ENCODE measurements around the gene ARL14EP. TPM values are rescaled to one million over a fixed set of nuclear protein-coding genes. Genes with fewer than 3 reads are reported as not detected.

The ARL14EP gene
- total RNA-seq, result 10 to 100 TPM; 27.3 to 30.9 TPM

DNA sequence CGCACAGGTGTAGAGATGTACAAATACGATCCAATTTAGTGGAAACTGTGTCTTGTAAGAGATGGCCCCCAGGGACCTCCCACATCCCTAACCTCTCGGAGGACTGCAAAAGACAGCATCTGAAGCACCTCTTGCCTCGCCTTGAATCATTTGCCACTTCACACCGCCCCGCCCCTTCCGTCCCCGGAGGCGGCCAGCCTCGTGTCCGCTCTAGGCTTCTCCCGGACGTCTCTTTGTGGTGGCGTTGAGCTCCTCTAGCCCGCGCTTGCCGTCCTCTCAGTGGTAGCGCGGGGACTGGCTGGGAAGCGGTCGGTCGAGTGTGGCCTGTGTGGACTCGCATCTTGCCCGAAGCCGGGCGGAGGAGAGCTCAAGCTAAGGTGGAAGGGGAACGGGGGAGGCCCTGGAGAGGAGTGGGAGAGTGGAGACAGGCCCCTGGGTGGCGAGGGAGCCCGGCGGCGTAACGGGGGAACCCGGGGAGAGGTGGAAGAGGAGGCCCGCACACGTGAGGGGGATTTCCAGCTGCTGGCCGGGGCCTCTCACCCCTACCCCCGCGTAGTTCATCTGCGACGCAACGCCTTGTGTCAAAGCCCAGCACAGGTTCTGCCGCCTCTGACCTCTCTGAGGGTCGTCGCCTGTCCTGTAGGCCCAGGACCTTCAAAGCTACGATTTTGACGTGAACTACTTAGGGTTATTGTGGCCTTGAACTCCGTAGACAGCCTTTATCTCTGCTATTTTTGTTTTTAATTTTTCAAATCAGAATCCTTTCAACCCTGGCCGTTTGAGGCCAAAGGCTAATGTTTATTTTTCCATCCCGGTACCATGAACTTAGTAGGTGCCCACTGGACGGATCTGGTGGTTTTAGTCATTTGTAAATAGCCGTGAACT is at the start of gene ARL14EP:
Gene ARL14EP, plus strand, starts transcription at position 279 of the 885 bp plus-strand sequence. CDS start 7,845 bp downstream, outside the sequence.
- Mint-ChIP-seq H3K4me3 (peak within 1 kb of the TSS; percentile 97), H3K27me3 (ENCODE audit: low read depth) (peaks cover 3% of the 10 kb centered on the region), H3K4me1 (ENCODE audit: low read depth) (peaks cover 46% of the 10 kb centered on the region), H3K27ac (peak within 1 kb of the TSS; percentile 98), H3K36me3 (ENCODE audit: low read depth) (peaks cover 17% of the 10 kb centered on the region), H3K9me3 (ENCODE audit: insufficient read depth) (no peaks in the 10 kb centered on the region)
- POLR2A ChIA-PET, result interaction anchor here (0.6 to 2.0 kb wide), 14 partner anchors 9 to 1993 kb away, joined by 3 to 8 read pairs (median 4); no protein-coding TSS in a partner anchor
- CTCF ChIA-PET, result interaction anchor here (1.0 to 2.0 kb wide), 6 partner anchors 8 to 195 kb away, joined by 3 to 16 read pairs (median 4); no protein-coding TSS in a partner anchor
- peak; percentile 92 for ATAC-seq
- peak; percentile 92 for DNase-seq

DNA sequence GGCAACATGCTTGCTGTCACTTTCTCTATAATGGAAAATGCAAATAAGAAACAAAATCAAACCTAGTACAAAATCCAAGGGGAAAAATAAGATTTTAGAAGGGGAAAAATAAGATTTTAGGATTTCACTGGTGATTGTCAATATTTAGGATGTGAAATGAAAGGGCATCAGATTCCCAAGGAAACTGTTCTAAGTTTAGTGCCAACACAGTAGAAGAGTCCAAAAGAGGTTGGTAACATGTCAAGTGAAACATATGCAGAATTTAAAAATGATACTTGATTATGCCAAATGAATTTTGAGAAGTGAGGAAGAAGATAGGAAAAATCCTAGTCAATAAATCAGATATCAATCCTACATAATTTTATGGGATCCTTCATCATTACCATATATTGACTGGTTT is 45.7 kb upstream of the ARL14EP start:
- ChIA-PET POLR2A (no interaction called here), CTCF (no interaction called here)
- H3K36me3 Mint-ChIP-seq (ENCODE audit: low read depth), result peaks cover 5% of the 10 kb centered on the region
- DNase-seq (no peak), ATAC-seq (no peak)
- no peak overlapping the region for H3K4me3 Mint-ChIP-seq
- peaks cover 15% of the 10 kb centered on the region for H3K4me1 Mint-ChIP-seq (ENCODE audit: low read depth)
- no peak overlapping the region for H3K27ac Mint-ChIP-seq
- H3K27me3 Mint-ChIP-seq (ENCODE audit: low read depth), result peaks cover 23% of the 10 kb centered on the region
- H3K9me3 Mint-ChIP-seq (ENCODE audit: insufficient read depth), result no peaks in the 10 kb centered on the region

DNA sequence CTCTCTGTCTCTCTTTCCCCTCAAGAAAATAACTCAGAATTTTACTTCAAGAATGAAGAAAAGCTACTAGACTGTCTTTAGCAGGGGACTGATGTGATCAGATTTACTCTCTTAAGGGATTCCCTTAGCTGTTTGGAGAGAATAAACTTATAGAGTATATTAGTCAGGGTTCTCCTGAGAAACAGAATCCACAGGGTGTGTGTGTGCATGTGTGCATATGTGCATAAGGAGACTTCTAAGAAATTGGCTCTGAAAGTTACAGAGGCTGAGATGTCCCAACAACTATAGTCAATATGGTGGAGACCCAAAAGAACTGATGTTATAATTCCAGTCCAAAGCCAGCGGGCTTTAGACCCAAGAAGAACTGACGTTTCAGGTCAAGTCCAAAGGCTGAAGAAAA is 43.1 kb upstream of the ARL14EP start:
- H3K27ac Mint-ChIP-seq, result no peak overlapping the region
- ChIA-PET CTCF (interaction anchor here (0.6 kb wide), 1 partner anchor 194 kb away, joined by 3 read pairs; no protein-coding TSS in a partner anchor), POLR2A (no interaction called here)
- no peaks in the 10 kb centered on the region for H3K9me3 Mint-ChIP-seq (ENCODE audit: insufficient read depth)
- H3K36me3 Mint-ChIP-seq (ENCODE audit: low read depth), result peaks cover 8% of the 10 kb centered on the region
- ATAC-seq, result no peak
- H3K27me3 Mint-ChIP-seq (ENCODE audit: low read depth), result peaks cover 16% of the 10 kb centered on the region
- no peak for DNase-seq
- no peak overlapping the region for H3K4me3 Mint-ChIP-seq
- peaks cover 29% of the 10 kb centered on the region for H3K4me1 Mint-ChIP-seq (ENCODE audit: low read depth)

DNA sequence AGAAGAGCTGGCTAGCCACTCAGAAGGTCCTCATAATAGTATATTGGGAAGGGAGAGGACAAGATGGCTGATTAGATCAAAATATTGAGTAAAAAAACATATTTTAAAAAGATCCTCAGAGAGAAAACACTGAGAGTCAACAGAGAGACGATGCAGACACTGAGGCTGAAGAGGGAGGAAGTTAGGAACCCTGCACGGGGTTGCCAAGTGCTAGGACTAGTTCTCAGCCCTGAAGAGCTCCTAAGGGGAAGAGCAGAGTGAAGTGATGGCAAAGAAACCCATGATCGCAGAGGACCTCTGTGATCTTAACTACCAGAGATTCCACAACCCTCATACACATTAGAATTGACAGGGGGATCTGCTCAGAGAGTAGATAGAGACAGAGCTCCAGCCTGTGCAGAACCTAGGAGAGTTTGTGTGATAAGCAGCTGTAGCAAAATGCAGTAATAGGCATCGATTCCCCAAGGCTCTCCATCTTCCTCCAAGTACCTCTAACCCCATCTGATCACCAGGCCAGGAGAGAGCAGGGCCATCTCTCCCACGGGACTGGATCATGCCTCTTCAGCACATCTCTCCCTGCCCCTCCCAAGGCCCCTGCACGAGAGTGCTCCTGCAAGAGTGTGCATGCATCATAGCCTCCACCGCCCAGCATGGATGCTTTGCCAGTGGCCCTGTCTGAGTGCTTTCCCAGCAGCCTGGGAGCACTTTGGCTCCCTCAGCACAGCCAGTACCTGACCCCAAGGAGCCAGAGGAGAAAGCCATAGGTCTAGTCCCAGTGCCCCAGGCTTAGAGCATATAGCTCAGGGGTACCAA is 41.2 kb upstream of the ARL14EP start:
- Mint-ChIP-seq H3K9me3 (ENCODE audit: insufficient read depth) (no peaks in the 10 kb centered on the region), H3K4me3 (peak overlapping the region; percentile 67), H3K27me3 (ENCODE audit: low read depth) (peaks cover 9% of the 10 kb centered on the region), H3K36me3 (ENCODE audit: low read depth) (peaks cover 8% of the 10 kb centered on the region), H3K27ac (peak overlapping the region; percentile 92), H3K4me1 (ENCODE audit: low read depth) (peaks cover 29% of the 10 kb centered on the region)
- peak; percentile 62 for ATAC-seq
- CTCF ChIA-PET, result interaction anchor here (1.0 to 1.4 kb wide), 2 partner anchors 85 to 139 kb away, joined by 3 read pairs; no protein-coding TSS in a partner anchor
- POLR2A ChIA-PET, result interaction anchor here (1.2 to 1.6 kb wide), 2 partner anchors 41 kb away, joined by 4 to 6 read pairs; partner anchors contain the start of gene ARL14EP
- peak; percentile 21 for DNase-seq

DNA sequence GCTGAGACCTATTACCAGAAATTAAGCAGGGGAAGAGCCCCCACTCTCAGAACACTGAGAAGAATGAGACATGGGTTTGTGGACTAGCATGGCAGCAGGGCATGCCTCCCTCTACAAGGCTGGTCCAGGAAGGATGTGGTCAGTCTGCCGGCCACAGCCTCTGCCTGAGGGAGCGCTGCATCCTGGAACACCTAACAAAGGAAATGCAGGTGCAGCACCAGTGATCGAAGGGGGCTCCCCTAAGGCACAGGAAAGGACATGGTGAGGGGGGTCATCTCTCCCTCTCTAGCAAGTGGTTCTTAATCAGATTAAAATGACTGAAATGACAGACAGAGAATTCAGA is 40.6 kb upstream of the ARL14EP start:
- H3K36me3 Mint-ChIP-seq (ENCODE audit: low read depth), result peaks cover 8% of the 10 kb centered on the region
- H3K27ac Mint-ChIP-seq, result peak overlapping the region; percentile 92
- H3K27me3 Mint-ChIP-seq (ENCODE audit: low read depth), result peaks cover 6% of the 10 kb centered on the region
- ChIA-PET POLR2A (interaction anchor here (1.6 kb wide), 1 partner anchor 40 kb away, joined by 6 read pairs; the partner anchor contains the start of gene ARL14EP), CTCF (interaction anchor here (1.0 to 1.4 kb wide), 2 partner anchors 86 to 139 kb away, joined by 3 read pairs; no protein-coding TSS in a partner anchor)
- DNase-seq (peak; percentile 74), ATAC-seq (peak; percentile 81)
- H3K4me1 Mint-ChIP-seq (ENCODE audit: low read depth), result peaks cover 32% of the 10 kb centered on the region
- H3K9me3 Mint-ChIP-seq (ENCODE audit: insufficient read depth), result no peaks in the 10 kb centered on the region
- peak overlapping the region; percentile 67 for H3K4me3 Mint-ChIP-seq

DNA sequence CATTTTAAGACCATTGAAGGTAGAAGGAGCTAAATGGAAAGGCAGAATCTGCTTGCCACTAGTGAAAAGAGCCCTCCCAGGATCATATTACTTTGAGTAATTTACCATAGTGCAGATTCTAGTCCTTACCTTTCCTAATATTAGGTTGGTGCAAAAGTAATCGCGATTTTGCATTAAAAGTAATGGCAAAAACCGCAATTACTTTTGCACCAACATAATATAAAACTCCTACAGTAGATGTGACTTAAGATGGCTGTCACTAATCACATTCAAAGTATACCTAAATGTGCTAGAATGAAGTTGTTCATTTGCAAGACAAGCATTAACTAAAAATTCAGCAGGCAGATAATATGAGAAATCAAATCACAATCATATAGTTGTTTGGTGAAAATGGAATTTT is 38.1 kb upstream of the ARL14EP start:
- no peak for DNase-seq
- POLR2A ChIA-PET, result interaction anchor here (1.3 kb wide), 1 partner anchor 38 kb away, joined by 5 read pairs; the partner anchor contains the start of gene ARL14EP
- H3K4me3 Mint-ChIP-seq, result no peak overlapping the region
- peaks cover 49% of the 10 kb centered on the region for H3K4me1 Mint-ChIP-seq (ENCODE audit: low read depth)
- CTCF ChIA-PET, result no interaction called here
- H3K27ac Mint-ChIP-seq, result no peak overlapping the region
- H3K36me3 Mint-ChIP-seq (ENCODE audit: low read depth), result peaks cover 8% of the 10 kb centered on the region
- no peaks in the 10 kb centered on the region for H3K9me3 Mint-ChIP-seq (ENCODE audit: insufficient read depth)
- peaks cover 6% of the 10 kb centered on the region for H3K27me3 Mint-ChIP-seq (ENCODE audit: low read depth)
- ATAC-seq, result no peak

DNA sequence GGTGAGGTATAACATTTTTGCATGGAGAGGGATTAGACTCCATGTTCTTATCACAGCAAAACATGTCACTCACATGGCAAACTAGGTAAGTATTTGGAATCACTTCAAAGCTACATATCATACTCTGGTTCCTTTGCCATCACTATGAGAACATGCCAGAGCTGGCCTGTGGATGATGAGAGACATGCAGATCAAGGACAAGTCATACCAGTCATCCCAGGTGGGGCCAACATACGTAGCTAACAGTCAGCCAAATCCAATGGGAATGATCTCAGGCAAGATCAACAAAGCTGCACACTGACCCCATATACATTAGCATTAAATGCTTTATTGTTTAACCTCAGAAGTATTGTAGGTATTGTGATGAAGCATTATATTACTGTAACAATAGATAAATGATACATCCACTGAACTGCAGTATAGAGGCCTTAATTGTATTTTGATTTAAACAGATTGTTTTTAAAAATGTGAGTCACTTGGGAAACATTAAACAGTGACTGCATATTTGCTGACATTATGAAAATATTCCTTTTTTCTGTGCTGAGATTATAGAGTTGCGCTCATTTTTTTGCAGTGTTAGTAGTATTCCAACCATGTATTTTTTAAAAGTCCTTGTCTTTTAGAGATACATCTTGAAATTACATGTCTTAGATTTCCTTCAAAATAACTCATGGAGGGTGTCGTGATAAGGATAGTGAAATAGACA is 37.3 kb upstream of the ARL14EP start:
- Mint-ChIP-seq H3K4me1 (ENCODE audit: low read depth) (peaks cover 49% of the 10 kb centered on the region), H3K36me3 (ENCODE audit: low read depth) (peaks cover 8% of the 10 kb centered on the region), H3K27ac (no peak overlapping the region), H3K27me3 (ENCODE audit: low read depth) (peaks cover 6% of the 10 kb centered on the region), H3K9me3 (ENCODE audit: insufficient read depth) (no peaks in the 10 kb centered on the region), H3K4me3 (no peak overlapping the region)
- CTCF ChIA-PET, result no interaction called here
- DNase-seq (no peak), ATAC-seq (no peak)
- POLR2A ChIA-PET, result interaction anchor here (1.3 kb wide), 1 partner anchor 38 kb away, joined by 5 read pairs; the partner anchor contains the start of gene ARL14EP

DNA sequence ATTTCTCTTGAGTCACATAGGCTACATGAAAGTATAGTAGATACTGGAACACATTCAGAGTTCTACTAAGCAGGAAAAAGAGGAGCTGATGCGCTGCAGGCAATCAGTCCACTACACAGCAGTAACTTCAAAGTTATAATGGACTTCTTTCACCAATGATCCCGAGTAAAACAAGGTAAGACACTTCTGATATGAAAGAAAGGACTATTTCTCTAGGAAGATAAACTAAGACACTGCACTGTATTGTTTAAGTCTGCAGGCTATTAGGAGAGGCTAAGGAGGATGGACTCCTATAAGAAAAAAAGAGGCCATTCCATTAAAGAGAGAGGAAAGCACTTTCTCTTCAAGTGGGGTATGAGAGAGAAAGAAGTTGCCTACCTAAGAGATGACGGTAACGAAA is 31.6 kb upstream of the ARL14EP start:
- peaks cover 4% of the 10 kb centered on the region for H3K27me3 Mint-ChIP-seq (ENCODE audit: low read depth)
- DNase-seq, result no peak
- POLR2A ChIA-PET, result interaction anchor here (0.7 kb wide), 1 partner anchor 32 kb away, joined by 3 read pairs; the partner anchor contains the start of gene ARL14EP
- H3K36me3 Mint-ChIP-seq (ENCODE audit: low read depth), result no peaks in the 10 kb centered on the region
- peaks cover 20% of the 10 kb centered on the region for H3K4me1 Mint-ChIP-seq (ENCODE audit: low read depth)
- H3K9me3 Mint-ChIP-seq (ENCODE audit: insufficient read depth), result no peaks in the 10 kb centered on the region
- ATAC-seq, result no peak
- no peak overlapping the region for H3K4me3 Mint-ChIP-seq
- no peak overlapping the region for H3K27ac Mint-ChIP-seq
- CTCF ChIA-PET, result no interaction called here

DNA sequence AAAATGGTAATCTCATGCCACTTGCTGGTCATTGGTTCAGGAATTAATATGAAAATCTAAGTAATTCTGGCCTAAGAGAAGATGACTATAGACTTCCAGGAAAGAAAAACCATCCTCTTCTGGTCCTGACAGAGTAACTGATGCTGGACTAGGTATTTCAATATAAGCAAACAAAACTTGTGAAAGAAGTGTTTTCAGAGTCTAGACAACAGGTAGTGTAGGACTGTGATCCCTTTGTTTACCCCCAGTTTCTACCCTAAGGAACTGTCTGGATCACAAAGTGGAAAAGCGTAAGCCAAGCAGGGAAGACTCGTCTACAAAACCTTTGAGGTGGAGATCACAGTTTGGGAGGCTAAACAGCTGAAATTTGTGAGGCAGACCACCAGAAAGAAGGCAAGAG is 30.4 kb upstream of the ARL14EP start:
- Mint-ChIP-seq H3K27me3 (ENCODE audit: low read depth) (peaks cover 4% of the 10 kb centered on the region), H3K9me3 (ENCODE audit: insufficient read depth) (no peaks in the 10 kb centered on the region), H3K27ac (no peak overlapping the region), H3K4me3 (no peak overlapping the region), H3K4me1 (ENCODE audit: low read depth) (peaks cover 16% of the 10 kb centered on the region), H3K36me3 (ENCODE audit: low read depth) (no peaks in the 10 kb centered on the region)
- ChIA-PET CTCF (no interaction called here), POLR2A (no interaction called here)
- no peak for ATAC-seq
- no peak for DNase-seq

DNA sequence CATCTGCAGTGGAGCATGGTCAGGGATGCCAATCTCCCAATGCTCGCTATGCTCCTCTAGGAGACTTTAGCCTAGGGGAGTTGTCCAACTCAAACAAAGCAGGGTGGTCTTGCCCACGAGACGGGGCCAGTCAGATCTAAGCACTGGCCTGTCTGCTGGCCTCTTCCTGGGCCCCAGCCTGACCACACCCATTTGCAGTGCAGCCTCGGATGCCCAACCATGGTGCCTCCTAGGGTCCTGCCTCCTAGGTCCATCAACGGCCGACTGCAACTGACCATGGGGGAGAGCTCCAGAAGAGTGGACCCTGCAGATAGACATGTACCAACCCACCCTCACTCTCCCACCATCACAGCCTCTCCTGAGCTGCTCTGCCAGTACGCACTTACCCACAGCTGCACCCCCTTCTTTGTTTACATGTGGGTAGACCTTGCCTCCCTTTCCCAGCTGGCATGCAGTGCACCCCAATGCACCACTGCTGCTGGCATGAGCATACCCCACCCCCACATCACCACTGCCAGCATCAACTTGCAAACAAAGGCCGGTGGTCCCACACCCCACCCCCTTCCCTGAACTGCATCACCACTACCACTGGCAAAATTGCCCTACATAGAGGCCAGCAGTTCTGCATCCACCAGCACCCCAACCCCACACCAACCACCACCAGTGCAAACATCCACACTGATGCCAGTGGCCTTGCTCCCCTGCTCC is 27.6 kb upstream of the ARL14EP start:
- ATAC-seq, result no peak
- ChIA-PET POLR2A (no interaction called here), CTCF (no interaction called here)
- Mint-ChIP-seq H3K36me3 (ENCODE audit: low read depth) (no peaks in the 10 kb centered on the region), H3K9me3 (ENCODE audit: insufficient read depth) (peaks cover 4% of the 10 kb centered on the region), H3K27ac (no peak overlapping the region), H3K4me3 (no peak overlapping the region), H3K4me1 (ENCODE audit: low read depth) (no peaks in the 10 kb centered on the region), H3K27me3 (ENCODE audit: low read depth) (peaks cover 14% of the 10 kb centered on the region)
- DNase-seq, result no peak

DNA sequence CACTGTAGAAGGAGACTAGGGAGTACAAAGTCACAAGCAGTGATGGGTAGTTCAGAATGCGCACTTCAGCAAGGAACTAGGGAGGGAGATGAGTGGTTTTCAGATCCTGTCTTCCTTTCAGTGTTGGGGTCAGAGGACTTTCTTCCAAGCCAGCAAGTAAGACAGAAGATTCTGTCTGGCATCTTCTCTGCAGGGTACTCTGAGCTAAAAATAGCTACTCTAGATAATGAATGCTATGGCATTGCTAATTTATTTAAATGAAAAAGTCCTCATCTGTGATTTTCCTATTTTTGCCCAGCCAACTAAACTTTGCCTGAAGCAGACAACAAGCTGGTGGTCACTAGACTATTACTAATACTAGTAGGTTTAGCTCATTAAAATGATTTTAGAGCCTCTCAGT is 18.3 kb upstream of the ARL14EP start:
- POLR2A ChIA-PET, result no interaction called here
- CTCF ChIA-PET, result interaction anchor here (0.8 to 1.8 kb wide), 4 partner anchors 10 to 108 kb away, joined by 4 to 6 read pairs (median 4); partner anchors contain the start of gene ARL14EP

More for the DNA sequence above, 18.3 kb upstream of the ARL14EP start:
- Mint-ChIP-seq H3K27ac (no peak overlapping the region), H3K4me1 (ENCODE audit: low read depth) (no peaks in the 10 kb centered on the region), H3K27me3 (ENCODE audit: low read depth) (peaks cover 31% of the 10 kb centered on the region), H3K4me3 (no peak overlapping the region), H3K36me3 (ENCODE audit: low read depth) (no peaks in the 10 kb centered on the region), H3K9me3 (ENCODE audit: insufficient read depth) (no peaks in the 10 kb centered on the region)
- DNase-seq (no peak), ATAC-seq (no peak)

Measured in activated CD8-positive, alpha-beta T cell treated with anti-CD3 and anti-CD28 coated beads, Interleukin-2, amount 10 ng/mL, durations not matched to agents 7 days and 5 days (primary cell).